ENCODE measurements around the gene ENOX1.

Gene ENOX1

GRCh38 chr13:43737392-43737923 lies 49.3 kb downstream of the ENOX1 start:
- no peak for DNase-seq

GRCh38 chr13:43732726-43733125 lies 54.0 kb downstream of the ENOX1 start:
- no peak for DNase-seq

GRCh38 chr13:43731296-43731695 lies 55.5 kb downstream of the ENOX1 start:
- DNase-seq, result no peak

- no peak for DNase-seq
Measured at GRCh38 chr13:43730642-43731041, 56.1 kb downstream of the ENOX1 start.

GRCh38 chr13:43728421-43728820 lies 58.4 kb downstream of the ENOX1 start:
- no peak for DNase-seq

- DNase-seq, result no peak
Measured at GRCh38 chr13:43727856-43728255, 58.9 kb downstream of the ENOX1 start.

GRCh38 chr13:43725460-43725859 lies 61.3 kb downstream of the ENOX1 start:
- DNase-seq, result no peak

GRCh38 chr13:43720780-43721397 lies 65.9 kb downstream of the ENOX1 start:
- DNase-seq, result no peak

GRCh38 chr13:43698758-43699157 lies 88.0 kb downstream of the ENOX1 start:
- DNase-seq, result no peak

- DNase-seq, result no peak
Measured at GRCh38 chr13:43698009-43698408, 88.8 kb downstream of the ENOX1 start.

GRCh38 chr13:43697323-43697722 lies 89.4 kb downstream of the ENOX1 start:
- DNase-seq, result no peak

GRCh38 chr13:43694146-43694664 lies 92.6 kb downstream of the ENOX1 start:
- DNase-seq, result no peak

GRCh38 chr13:43693639-43694038 lies 93.1 kb downstream of the ENOX1 start:
- DNase-seq, result no peak

- no peak for DNase-seq
Measured at GRCh38 chr13:43688227-43688907, 98.4 kb downstream of the ENOX1 start.

GRCh38 chr13:43687038-43687437 lies 99.7 kb downstream of the ENOX1 start:
- no peak for DNase-seq

GRCh38 chr13:43686557-43686956 lies 100.2 kb downstream of the ENOX1 start:
- DNase-seq, result no peak

GRCh38 chr13:43684963-43685725 lies 101.6 kb downstream of the ENOX1 start:
- no peak for DNase-seq

GRCh38 chr13:43682701-43683100 lies 104.1 kb downstream of the ENOX1 start:
- no peak for DNase-seq

GRCh38 chr13:43676320-43676719 lies 110.5 kb downstream of the ENOX1 start:
- DNase-seq, result no peak

GRCh38 chr13:43675577-43675976 lies 111.2 kb downstream of the ENOX1 start:
- DNase-seq, result no peak

- DNase-seq, result no peak
Measured at GRCh38 chr13:43669964-43670363, 116.8 kb downstream of the ENOX1 start.

GRCh38 chr13:43669101-43669500 lies 117.7 kb downstream of the ENOX1 start:
- DNase-seq, result no peak

- no peak for DNase-seq
Measured at GRCh38 chr13:43666403-43666802, 120.4 kb downstream of the ENOX1 start.

- no peak for DNase-seq
Measured at GRCh38 chr13:43665388-43665787, 121.4 kb downstream of the ENOX1 start.
